Endothelial cell (in vitro differentiated cells): ENCODE data around the gene MAPK13. TPM values are rescaled to one million over a fixed set of nuclear protein-coding genes. Genes with fewer than 3 reads are reported as not detected.
A peak's percentile ranks its signal among the peaks of the same experiment; 100 is the strongest.

Source experiments
- DNase-seq: peaks from one replicate; pipeline ENCODE4 v3.0.0; 2021; ENCODE audit warnings: low spot score
- H3K27ac Mint-ChIP-seq: one replicate; pipeline ENCODE4 v1.8.0; 2021; ENCODE audit warnings: mixed read lengths, inconsistent platforms; ENCODE audit not compliant: unreplicated experiment
- H3K27me3 Mint-ChIP-seq: one replicate; pipeline ENCODE4 v1.8.0; 2021; ENCODE audit warnings: mild to moderate bottlenecking, moderate library complexity, mixed read lengths, inconsistent platforms; ENCODE audit not compliant: unreplicated experiment
- H3K36me3 Mint-ChIP-seq: one replicate; pipeline ENCODE4 v1.8.0; 2021; ENCODE audit warnings: mild to moderate bottlenecking, low read depth, mixed read lengths, inconsistent platforms; ENCODE audit not compliant: unreplicated experiment
- H3K4me1 Mint-ChIP-seq: one replicate; pipeline ENCODE4 v1.8.0; 2021; ENCODE audit warnings: mild to moderate bottlenecking, mixed read lengths, inconsistent platforms; ENCODE audit not compliant: unreplicated experiment
- H3K4me3 Mint-ChIP-seq: one replicate; pipeline ENCODE4 v1.8.0; 2021; ENCODE audit warnings: mild to moderate bottlenecking, mixed read lengths, inconsistent platforms; ENCODE audit not compliant: unreplicated experiment
- H3K9me3 Mint-ChIP-seq: one replicate; pipeline ENCODE4 v1.8.0; 2021; ENCODE audit warnings: mixed read lengths, inconsistent platforms; ENCODE audit not compliant: unreplicated experiment
- total RNA-seq: library from RNA; stranded (reverse); fragmentation: NEBNext Ultra II Directional; extraction: Animal tissue kit (Norgen Biotek cat#: 25700); gene quantifications from one replicate; pipeline ENCODE4 v1.2.1, GENCODE V29; 2021; ENCODE audit not compliant: unreplicated experiment
- TF ChIP-seq, protein P1 (sequence below): fragments of 200-600 bp; sonication (generic); IDR thresholded peaks from one replicate; pipeline ENCODE4 v1.5.0; 2021; ENCODE audit warnings: antibody characterized with exemption; ENCODE audit not compliant: unreplicated experiment

The MAPK13 gene
- total RNA-seq, 1 donor from 2014 or later, result 6.6 TPM

DNA sequence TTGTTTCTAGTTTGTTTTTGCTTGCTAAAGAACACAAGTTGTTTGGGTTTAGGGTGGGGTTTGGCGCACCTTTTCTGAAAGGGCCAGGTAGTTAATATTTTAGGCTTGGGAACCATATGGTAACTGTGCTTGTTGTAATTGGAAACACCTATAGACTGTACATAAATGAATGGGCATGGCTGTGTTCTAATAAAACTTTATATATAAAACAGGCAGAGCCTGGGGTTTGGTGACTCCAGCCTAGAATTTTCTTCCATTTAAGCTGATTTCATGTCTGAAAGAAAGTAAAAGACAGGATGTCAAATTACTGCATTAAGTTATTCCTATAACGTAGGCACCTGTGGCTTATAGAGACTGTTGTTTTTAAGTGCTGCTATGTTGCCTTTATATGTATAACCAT is 36.1 kb upstream of the MAPK13 start:
- H3K36me3 Mint-ChIP-seq, result peaks cover 19% of the 10 kb centered on the region
- TF ChIP-seq, protein P1, sequence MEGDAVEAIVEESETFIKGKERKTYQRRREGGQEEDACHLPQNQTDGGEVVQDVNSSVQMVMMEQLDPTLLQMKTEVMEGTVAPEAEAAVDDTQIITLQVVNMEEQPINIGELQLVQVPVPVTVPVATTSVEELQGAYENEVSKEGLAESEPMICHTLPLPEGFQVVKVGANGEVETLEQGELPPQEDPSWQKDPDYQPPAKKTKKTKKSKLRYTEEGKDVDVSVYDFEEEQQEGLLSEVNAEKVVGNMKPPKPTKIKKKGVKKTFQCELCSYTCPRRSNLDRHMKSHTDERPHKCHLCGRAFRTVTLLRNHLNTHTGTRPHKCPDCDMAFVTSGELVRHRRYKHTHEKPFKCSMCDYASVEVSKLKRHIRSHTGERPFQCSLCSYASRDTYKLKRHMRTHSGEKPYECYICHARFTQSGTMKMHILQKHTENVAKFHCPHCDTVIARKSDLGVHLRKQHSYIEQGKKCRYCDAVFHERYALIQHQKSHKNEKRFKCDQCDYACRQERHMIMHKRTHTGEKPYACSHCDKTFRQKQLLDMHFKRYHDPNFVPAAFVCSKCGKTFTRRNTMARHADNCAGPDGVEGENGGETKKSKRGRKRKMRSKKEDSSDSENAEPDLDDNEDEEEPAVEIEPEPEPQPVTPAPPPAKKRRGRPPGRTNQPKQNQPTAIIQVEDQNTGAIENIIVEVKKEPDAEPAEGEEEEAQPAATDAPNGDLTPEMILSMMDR, result no peak
- H3K27me3 Mint-ChIP-seq, result no peaks in the 10 kb centered on the region
- no peak for DNase-seq
- no peak overlapping the region for H3K4me3 Mint-ChIP-seq
- H3K4me1 Mint-ChIP-seq, result peaks cover 5% of the 10 kb centered on the region
- H3K27ac Mint-ChIP-seq, result no peak overlapping the region
- H3K9me3 Mint-ChIP-seq, result no peaks in the 10 kb centered on the region

DNA sequence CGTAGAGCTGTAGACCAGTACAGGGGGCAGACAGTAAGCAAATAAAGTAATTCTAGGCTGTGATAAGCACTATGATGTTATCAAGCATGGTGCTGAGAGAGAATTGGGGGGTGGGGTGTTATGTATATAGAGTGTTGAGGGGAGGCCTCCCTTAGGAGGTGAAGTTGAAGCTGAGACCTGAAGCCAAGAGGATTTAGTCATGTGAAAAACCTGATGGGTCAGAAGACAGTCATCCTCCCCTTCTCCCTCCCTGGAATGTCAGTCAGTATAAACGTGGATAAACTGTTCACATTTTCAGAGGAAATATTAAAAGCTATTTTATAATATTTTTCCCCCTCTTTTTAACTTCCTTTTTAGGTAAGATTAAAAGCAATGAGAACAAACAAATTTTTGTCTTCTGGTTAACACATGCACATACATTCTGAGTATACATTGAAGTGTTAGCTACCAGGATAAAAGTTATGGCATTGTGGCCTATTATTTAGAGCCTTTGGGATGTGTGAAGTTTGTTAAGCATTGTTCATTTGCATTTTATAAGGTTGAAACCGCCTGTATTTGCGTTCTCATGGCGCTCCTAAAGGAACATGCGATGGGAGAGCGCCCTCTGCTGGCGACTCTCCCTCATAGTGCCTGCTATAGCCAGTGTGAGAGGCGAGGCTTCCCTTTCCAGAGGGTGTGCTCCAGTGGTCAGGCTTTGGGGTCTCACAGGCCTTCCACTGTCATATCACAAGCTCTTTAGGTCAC is 35.4 kb upstream of the MAPK13 start:
- DNase-seq, result peak; percentile 79
- Mint-ChIP-seq H3K36me3 (peaks cover 18% of the 10 kb centered on the region), H3K4me1 (peaks cover 12% of the 10 kb centered on the region), H3K27me3 (no peaks in the 10 kb centered on the region), H3K9me3 (no peaks in the 10 kb centered on the region), H3K27ac (no peak overlapping the region), H3K4me3 (no peak overlapping the region)
- TF ChIP-seq, protein P1, result peak; percentile 92

DNA sequence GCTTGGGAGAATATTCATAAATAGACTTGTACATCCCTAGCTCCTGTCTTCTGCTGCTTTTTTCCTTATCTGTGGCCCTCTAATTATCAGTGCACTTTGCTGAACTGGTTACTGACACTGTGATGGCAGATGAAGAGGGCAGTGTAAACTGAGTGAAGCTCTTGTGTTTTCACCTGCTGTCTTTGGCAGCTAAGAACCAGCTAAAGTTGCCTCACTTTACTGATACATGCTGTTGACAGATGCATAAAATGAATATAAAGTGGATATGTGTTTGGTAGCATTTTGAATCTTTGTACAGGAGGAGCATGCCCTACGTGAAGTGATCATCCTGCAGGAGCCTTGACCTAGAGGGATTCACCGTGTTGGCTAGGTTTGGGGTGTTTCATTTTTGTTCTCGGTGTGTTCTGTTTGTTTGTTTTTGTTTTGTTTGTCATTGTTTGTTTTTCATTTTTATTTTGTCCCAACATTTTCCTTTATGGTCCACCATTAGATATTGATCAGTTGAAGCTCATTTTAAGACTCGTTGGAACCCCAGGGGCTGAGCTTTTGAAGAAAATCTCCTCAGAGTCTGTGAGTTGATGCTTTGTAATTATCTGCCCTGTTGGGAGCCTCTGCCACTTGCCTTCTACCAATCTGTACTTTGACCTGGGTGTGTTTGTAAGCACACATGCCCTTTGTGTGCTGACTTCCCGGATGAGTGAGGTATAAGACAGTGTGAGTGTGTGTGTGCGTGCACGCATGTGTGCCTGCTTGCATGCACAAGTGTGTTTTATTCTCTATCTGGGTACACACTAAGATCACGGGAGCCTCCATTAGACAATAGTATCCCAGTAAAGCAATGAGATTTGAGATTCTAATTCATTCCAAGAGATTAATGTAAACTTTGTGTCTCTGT is 34.6 kb upstream of the MAPK13 start:
- H3K4me1 Mint-ChIP-seq, result peaks cover 14% of the 10 kb centered on the region
- TF ChIP-seq, protein P1, result peak; percentile 37
- no peak for DNase-seq
- H3K27ac Mint-ChIP-seq, result no peak overlapping the region
- H3K9me3 Mint-ChIP-seq, result no peaks in the 10 kb centered on the region
- no peak overlapping the region for H3K4me3 Mint-ChIP-seq
- H3K36me3 Mint-ChIP-seq, result peaks cover 18% of the 10 kb centered on the region
- no peaks in the 10 kb centered on the region for H3K27me3 Mint-ChIP-seq

DNA sequence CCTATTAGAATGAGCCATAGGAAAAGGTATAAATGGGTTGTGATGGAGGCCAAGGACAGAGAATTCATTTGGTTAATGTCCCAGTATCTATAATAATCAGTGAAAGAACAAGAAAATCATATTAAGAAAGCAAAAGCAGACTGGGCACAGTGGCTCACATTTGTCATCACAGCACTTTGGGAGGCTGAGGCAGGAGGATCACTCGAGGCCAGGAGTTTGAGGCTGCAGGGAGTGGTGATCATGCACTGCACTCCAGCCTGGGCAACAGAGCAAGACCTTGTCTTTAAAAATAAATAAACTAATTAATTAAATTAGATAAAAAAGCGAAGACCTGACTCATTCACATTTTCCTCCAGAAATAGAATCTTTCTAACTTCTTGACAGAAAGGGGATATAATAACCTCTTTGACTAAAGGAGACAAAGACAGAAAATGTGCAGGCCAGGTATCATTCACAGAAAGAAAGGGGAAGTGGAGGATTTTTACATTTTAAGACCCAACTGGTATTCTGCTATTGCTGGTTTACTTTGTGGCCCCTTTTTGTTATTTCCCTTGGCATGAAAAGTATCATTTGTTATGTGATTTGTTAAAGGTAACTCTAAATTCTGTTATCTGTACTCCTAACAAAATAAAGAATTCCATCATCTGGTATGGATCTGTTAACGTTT is 31.9 kb upstream of the MAPK13 start:
- Mint-ChIP-seq H3K4me1 (peaks cover 14% of the 10 kb centered on the region), H3K4me3 (no peak overlapping the region), H3K27ac (peak overlapping the region; percentile 67), H3K9me3 (no peaks in the 10 kb centered on the region), H3K36me3 (peaks cover 14% of the 10 kb centered on the region), H3K27me3 (no peaks in the 10 kb centered on the region)
- TF ChIP-seq, protein P1, result no peak
- DNase-seq, result no peak
